T-helper 22 cell (primary cell): ENCODE results near the gene P2RX1.

Experiments used
- DNase-seq: peaks from one replicate; pipeline ENCODE4 v3.0.0-alpha.2; 2020; ENCODE audit warnings: low read depth

Gene P2RX1

GRCh38 chr17:3915995-3916696, at the start of gene P2RX1:
TSS of gene P2RX1 (minus strand) at chr17:3916465. CDS start at chr17:3916225, 240 bp downstream.
- DNase-seq: no peak

- DNase-seq: peak; percentile 49
Measured at GRCh38 chr17:3965118-3965800, 49.0 kb upstream of the P2RX1 start.

GRCh38 chr17:3964203-3965117, 48.2 kb upstream of the P2RX1 start, which contains the start of gene ATP2A3:
TSS of gene ATP2A3 (minus strand) at chr17:3964437. CDS start at chr17:3964291, 146 bp downstream.
- DNase-seq: peak; percentile 61

GRCh38 chr17:3963237-3964201, 47.3 kb upstream of the P2RX1 start:
- DNase-seq: peak; percentile 66

DNA sequence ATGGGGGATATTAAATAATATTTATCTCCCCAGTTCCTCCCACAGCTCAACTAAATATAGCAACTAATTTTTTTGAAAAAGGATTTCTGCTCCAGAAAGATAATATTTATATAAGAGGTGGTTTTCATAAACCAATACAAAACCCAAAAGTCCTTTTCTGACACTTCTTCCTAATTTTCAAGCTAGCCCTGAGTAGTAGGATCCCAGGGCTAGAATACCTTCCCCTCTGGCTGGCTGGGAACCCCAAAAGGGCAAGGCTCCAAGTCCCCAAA, 46.6 kb upstream of the P2RX1 start:
- DNase-seq: no peak

GRCh38 chr17:3962217-3962964, 46.1 kb upstream of the P2RX1 start:
- no peak for DNase-seq

DNA sequence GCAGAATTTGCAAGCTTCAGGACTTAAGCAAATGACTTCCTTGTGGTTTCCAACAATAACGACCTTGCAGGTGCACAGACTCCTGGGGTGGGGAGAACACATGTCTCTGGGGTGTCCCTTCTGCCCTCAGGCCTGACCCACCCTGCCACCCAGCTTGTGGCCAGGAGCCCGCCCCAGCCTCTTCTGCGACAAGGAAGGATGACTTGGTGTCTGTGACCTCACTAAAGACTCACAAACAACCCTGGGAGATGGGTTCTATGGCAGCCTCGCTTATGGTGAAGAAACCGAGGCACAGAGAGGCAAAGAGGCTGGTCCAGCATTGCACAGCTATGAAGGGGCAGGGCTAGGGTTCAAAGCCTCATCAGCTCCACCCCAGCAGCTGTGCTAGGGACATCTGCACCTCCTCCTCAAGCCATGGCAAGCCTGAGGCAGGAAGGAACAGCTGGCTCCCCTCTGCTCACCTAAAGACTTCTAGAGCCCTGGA, 45.3 kb upstream of the P2RX1 start:
- peak; percentile 11 for DNase-seq

GRCh38 chr17:3960764-3961163, 44.5 kb upstream of the P2RX1 start:
- no peak for DNase-seq

GRCh38 chr17:3959921-3960601, 43.8 kb upstream of the P2RX1 start:
- no peak for DNase-seq

GRCh38 chr17:3959295-3959899, 43.1 kb upstream of the P2RX1 start:
- no peak for DNase-seq

- no peak for DNase-seq
Measured at GRCh38 chr17:3957735-3958599, 41.7 kb upstream of the P2RX1 start.

DNA sequence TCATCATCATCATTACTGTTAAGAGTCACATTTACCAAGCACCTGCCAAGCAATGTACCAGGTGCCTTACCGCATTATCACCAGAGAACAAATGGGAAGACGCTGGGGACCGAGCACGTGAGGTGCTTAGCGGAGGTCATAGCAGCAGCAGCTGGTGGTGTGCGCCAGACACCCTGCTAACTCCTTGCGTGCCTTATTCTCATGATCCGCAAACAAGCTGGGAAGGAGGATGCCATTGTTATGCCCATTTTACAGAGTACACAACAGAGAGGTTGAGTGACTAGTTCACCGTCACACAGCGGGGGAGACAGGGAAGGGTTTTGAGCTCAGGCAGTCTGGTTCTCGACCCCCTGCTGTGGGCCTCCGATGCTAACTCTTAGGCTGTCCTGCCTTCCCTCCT, 40.7 kb upstream of the P2RX1 start:
- DNase-seq: no peak

DNA sequence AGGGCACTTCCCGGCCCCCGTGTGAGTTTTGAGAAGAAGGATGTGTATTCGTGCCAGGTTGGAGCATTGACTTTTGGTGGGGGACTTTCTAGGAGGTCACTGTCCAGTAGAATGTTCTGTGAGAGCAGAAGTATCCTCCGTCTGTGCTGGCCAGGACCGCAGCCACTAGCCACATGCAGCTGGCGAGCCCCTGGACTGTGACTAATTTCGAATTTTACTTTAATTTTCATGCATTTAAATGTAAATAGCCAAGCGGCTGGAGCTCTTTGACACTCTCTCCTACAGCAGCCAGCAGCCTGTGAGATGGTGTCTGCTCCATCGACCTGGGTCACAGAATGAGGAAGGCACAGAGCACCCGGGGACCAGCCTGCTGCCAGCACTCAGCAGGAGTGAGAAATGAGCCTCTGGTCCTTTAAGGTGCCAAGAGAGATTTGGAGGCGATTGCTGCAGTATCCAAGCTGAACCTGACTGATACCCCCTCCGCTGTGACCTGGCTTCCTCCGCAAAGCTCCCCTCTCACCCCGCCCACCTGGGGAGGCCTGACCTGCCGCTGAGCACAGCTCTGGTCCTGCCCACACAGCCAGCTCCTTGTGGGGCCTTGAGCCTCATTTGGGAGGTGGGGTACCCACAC, 40.2 kb upstream of the P2RX1 start:
- DNase-seq: no peak

DNA sequence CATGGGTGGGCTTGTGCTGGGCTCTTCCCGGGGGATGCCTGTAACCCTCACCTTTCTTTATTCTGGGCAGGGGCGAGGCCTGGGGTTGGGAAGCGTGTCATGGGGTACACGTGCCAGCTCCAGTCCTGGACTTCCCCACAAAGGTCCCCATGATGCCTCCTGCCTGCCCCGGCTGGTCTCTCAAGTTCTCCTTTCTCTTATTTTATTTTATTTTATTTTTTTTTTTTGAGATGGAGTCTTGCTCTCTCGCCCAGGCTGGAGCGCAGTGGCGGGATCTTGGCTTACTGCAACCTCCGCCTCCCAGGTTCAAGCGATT, 39.4 kb upstream of the P2RX1 start:
- no peak for DNase-seq

GRCh38 chr17:3954976-3955672, 38.9 kb upstream of the P2RX1 start:
- DNase-seq: no peak

GRCh38 chr17:3954086-3954485, 37.8 kb upstream of the P2RX1 start:
- DNase-seq: no peak

DNA sequence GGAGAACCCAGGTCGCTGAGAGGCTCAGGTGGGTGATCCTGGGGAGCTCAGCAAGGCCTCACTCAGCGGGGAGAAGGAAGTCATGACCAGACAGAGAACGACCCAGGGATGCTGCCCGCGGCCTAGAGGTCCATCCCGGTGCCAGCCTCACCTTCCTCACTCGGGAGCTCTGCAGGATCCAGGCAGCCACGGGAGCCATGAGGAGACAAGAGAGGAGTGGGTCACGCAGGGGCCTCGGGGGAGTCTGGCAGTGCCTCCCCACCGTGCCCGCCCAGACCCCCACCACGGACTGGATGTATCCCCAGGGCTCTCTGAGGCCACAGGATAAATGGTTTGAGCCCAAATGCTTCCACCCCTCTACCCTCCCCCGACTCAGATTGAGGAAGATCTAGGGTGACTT, 37.3 kb upstream of the P2RX1 start:
- no peak for DNase-seq

DNA sequence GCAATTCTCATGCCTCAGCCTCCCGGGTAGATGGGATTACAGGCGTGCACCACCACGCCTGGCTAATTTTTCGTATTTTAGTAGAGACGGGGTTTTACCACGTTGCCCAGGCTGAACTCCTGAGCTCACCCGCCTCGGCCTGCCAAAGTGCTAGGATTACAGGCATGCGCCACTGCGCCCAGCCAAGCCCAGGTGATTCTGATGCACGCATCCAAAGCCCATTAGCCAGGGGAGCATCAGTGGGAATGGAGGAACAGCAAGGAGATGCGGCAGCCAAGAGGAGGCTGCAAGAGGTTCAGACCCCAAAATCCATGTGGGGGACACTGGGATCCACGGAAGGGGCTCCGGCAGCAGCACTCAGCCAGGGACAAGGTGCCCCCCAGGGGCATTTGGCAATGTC, 35.9 kb upstream of the P2RX1 start:
- DNase-seq: no peak
